Measurements from ENCODE around the gene U2AF1L4.

- TF ChIP-seq POLR2AphosphoS5 (IDR thresholded peaks at IDR 0.05; ENCODE audit: low read depth, low read length) (no peak), POLR2A (IDR thresholded peaks at IDR 0.05; ENCODE audit: low read depth, low read length) (no peak)
Measured at GRCh38 chr19:35791814-35792279, 46.6 kb upstream of the U2AF1L4 start.

All from GM12892 (cell line).